OCI-LY1 (cell line): ENCODE measurements around the gene MEA1.

ENCODE experiments used
- H2AFZ ChIP-seq: fragments of 200-600 bp; sonication (generic), shearing (Covaris generic); 2 replicates; pipeline ENCODE4 v1.6.0; 2014; ENCODE audit warnings: antibody characterized with exemption, mild to moderate bottlenecking, low read length
- H3F3A ChIP-seq: fragments of 200-600 bp; sonication (generic), shearing (Covaris generic); 2 replicates; pipeline ENCODE4 v1.6.0; 2014; ENCODE audit warnings: mild to moderate bottlenecking, antibody characterized with exemption, low read length, moderate library complexity; ENCODE audit not compliant: insufficient read depth
- H3K27ac ChIP-seq: fragments of 200-600 bp; sonication (generic); 2 replicates; pipeline ENCODE4 v1.5.1; 2014; ENCODE audit warnings: low read length, mixed run types, mild to moderate bottlenecking, low read depth; ENCODE audit not compliant: poor library complexity, severe bottlenecking
- H3K27me3 ChIP-seq: fragments of 200-600 bp; sonication (generic); 2 replicates; pipeline ENCODE4 v1.6.0; 2014; ENCODE audit warnings: antibody characterized with exemption, mild to moderate bottlenecking, low read length, moderate library complexity; ENCODE audit not compliant: insufficient read depth
- H3K36me3 ChIP-seq: fragments of 200-600 bp; sonication (generic); 2 replicates; pipeline ENCODE4 v1.6.1; 2014; ENCODE audit warnings: mild to moderate bottlenecking, antibody characterized with exemption, low read length, moderate library complexity, mixed read lengths; ENCODE audit not compliant: insufficient read depth
- H3K4me1 ChIP-seq: fragments of 200-600 bp; sonication (generic); 2 replicates; pipeline ENCODE4 v1.5.1; 2014; ENCODE audit warnings: mild to moderate bottlenecking, low read length, moderate library complexity; ENCODE audit not compliant: insufficient read depth, severe bottlenecking
- H3K4me2 ChIP-seq: fragments of 200-600 bp; sonication (generic), shearing (Covaris generic); 2 replicates; pipeline ENCODE4 v1.6.1; 2014; ENCODE audit warnings: low read length
- H3K4me3 ChIP-seq: fragments of 200-600 bp; sonication (generic); 2 replicates; pipeline ENCODE4 v1.5.1; 2014; ENCODE audit warnings: low read length, low read depth, mild to moderate bottlenecking, mixed read lengths; ENCODE audit not compliant: poor library complexity, severe bottlenecking
- H3K79me2 ChIP-seq: fragments of 200-600 bp; shearing (Covaris generic); 2 replicates; pipeline ENCODE4 v1.6.1; 2016; ENCODE audit warnings: mixed run types, low read length, mixed read lengths; ENCODE audit not compliant: insufficient read depth
- H3K9ac ChIP-seq: fragments of 200-600 bp; sonication (generic), shearing (Covaris generic); 2 replicates; pipeline ENCODE4 v1.6.1; 2014; ENCODE audit warnings: mild to moderate bottlenecking, low read length, mixed read lengths
- H3K9me2 ChIP-seq: fragments of 200-600 bp; sonication (generic), shearing (Covaris generic); 2 replicates; pipeline ENCODE4 v1.6.1; 2014; ENCODE audit warnings: low read depth, mild to moderate bottlenecking, low read length, mixed read lengths
- H3K9me3 ChIP-seq: fragments of 200-600 bp; shearing (Covaris generic); 2 replicates; pipeline ENCODE4 v1.6.1; 2014; ENCODE audit warnings: low read length, mixed read lengths
- H4K20me1 ChIP-seq: fragments of 200-600 bp; sonication (generic), shearing (Covaris generic); 2 replicates; pipeline ENCODE4 v1.6.0; 2016; ENCODE audit warnings: mild to moderate bottlenecking, low read length; ENCODE audit not compliant: insufficient read depth
- EZH2 ChIP-seq: fragments of 200-600 bp; sonication (generic), shearing (Covaris generic); IDR thresholded peaks from 2 replicates; pipeline ENCODE4 v1.8.0; 2017; ENCODE audit warnings: borderline replicate concordance, mixed run types, mild to moderate bottlenecking, antibody characterized with exemption, low read length, moderate library complexity, mixed read lengths
- TF ChIP-seq, protein P1 (sequence below): fragments of 200-600 bp; sonication (generic), shearing (Covaris generic); IDR thresholded peaks from 2 replicates; pipeline ENCODE4 v1.5.1; 2017; ENCODE audit warnings: mild to moderate bottlenecking, antibody characterized with exemption, low read length, moderate library complexity, mixed read lengths

Gene MEA1

DNA sequence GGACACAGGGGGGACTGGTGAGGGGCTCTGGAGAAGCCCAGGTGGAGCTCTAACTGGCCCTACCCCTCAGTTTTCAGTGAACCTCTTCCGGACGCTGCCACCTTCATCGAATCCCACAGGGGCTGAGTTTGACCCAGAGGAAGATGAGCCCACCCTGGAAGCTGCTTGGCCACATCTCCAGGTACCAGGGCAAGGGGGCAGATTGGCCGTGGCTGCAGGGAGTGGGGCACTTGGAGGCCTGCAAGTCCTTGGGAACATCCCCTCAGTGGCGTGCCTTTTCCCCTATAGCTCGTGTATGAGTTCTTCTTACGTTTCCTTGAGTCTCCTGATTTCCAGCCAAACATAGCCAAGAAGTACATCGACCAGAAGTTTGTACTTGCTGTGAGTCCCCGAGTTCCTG, 6.6 kb downstream of the MEA1 start:
- Histone ChIP-seq H3K36me3 (peaks cover 62% of the 10 kb centered on the region), H2AFZ (no peak overlapping the region), H3F3A (no peaks in the 10 kb centered on the region), H3K4me2 (no peak overlapping the region), H4K20me1 (no peaks in the 10 kb centered on the region), H3K9me2 (no peaks in the 10 kb centered on the region), H3K4me3 (no peak overlapping the region), H3K79me2 (no peaks in the 10 kb centered on the region), H3K27ac (no peak overlapping the region), H3K4me1 (peaks cover under 1% of the 10 kb centered on the region), H3K9ac (no peak overlapping the region), H3K9me3 (no peaks in the 10 kb centered on the region), H3K27me3 (no peaks in the 10 kb centered on the region)
- TF ChIP-seq EZH2: no peak
- TF ChIP-seq, protein P1, sequence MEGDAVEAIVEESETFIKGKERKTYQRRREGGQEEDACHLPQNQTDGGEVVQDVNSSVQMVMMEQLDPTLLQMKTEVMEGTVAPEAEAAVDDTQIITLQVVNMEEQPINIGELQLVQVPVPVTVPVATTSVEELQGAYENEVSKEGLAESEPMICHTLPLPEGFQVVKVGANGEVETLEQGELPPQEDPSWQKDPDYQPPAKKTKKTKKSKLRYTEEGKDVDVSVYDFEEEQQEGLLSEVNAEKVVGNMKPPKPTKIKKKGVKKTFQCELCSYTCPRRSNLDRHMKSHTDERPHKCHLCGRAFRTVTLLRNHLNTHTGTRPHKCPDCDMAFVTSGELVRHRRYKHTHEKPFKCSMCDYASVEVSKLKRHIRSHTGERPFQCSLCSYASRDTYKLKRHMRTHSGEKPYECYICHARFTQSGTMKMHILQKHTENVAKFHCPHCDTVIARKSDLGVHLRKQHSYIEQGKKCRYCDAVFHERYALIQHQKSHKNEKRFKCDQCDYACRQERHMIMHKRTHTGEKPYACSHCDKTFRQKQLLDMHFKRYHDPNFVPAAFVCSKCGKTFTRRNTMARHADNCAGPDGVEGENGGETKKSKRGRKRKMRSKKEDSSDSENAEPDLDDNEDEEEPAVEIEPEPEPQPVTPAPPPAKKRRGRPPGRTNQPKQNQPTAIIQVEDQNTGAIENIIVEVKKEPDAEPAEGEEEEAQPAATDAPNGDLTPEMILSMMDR: no peak

DNA sequence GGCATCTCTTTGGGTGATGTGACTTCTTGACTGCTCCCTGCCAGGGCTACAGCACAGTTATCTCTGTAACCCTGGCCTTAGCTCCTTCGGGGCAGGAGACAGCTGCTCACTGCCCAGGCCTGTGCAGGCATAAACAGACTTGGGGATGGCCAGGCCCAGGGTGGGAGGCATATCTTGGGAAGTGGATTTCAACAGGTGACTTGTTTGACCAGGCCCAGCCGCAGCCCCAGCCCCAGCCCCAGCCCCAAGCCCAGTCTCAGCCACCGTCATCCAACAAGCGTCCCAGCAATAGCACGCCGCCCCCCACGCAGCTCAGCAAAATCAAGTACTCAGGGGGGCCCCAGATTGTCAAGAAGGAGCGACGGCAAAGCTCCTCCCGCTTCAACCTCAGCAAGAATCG, 7.5 kb downstream of the MEA1 start:
- no peak overlapping the region for H3K4me2 ChIP-seq
- H4K20me1 ChIP-seq: no peaks in the 10 kb centered on the region
- peaks cover 56% of the 10 kb centered on the region for H3K36me3 ChIP-seq
- TF ChIP-seq, protein P1: no peak
- no peak for TF ChIP-seq EZH2
- no peak overlapping the region for H3K9ac ChIP-seq
- no peaks in the 10 kb centered on the region for H3K4me1 ChIP-seq
- H3K9me3 ChIP-seq: no peaks in the 10 kb centered on the region
- H3K79me2 ChIP-seq: no peaks in the 10 kb centered on the region
- H2AFZ ChIP-seq: no peak overlapping the region
- H3K27me3 ChIP-seq: no peaks in the 10 kb centered on the region
- H3K27ac ChIP-seq: no peak overlapping the region
- no peak overlapping the region for H3K4me3 ChIP-seq
- H3K9me2 ChIP-seq: no peaks in the 10 kb centered on the region
- no peaks in the 10 kb centered on the region for H3F3A ChIP-seq

DNA sequence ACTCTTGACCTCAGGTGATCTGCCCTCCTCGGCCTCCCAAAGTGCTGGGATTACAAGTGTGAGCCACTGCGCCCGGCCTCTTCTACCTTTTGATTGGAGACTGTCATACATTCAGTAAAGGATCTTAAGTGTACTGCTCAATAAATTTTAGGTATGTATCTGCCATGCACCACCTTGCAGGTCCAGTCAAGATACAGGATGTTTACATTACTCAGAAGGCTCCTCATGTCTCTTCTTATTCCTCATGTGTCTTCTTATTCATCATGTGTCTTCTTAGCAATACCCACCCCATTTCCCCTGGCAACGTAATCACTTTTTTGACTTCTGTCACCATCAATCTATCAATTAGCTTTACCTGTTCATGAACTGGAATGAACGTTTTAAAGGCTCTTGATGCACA, 7.9 kb downstream of the MEA1 start:
- peaks cover 55% of the 10 kb centered on the region for H3K36me3 ChIP-seq
- H3K9me3 ChIP-seq: no peaks in the 10 kb centered on the region
- no peak overlapping the region for H3K27ac ChIP-seq
- no peak for TF ChIP-seq EZH2
- TF ChIP-seq, protein P1: no peak
- H3K4me2 ChIP-seq: no peak overlapping the region
- H2AFZ ChIP-seq: no peak overlapping the region
- no peaks in the 10 kb centered on the region for H3K27me3 ChIP-seq
- H3F3A ChIP-seq: no peaks in the 10 kb centered on the region
- H3K4me1 ChIP-seq: no peaks in the 10 kb centered on the region
- no peaks in the 10 kb centered on the region for H3K9me2 ChIP-seq
- no peaks in the 10 kb centered on the region for H4K20me1 ChIP-seq
- H3K4me3 ChIP-seq: no peak overlapping the region
- no peak overlapping the region for H3K9ac ChIP-seq
- H3K79me2 ChIP-seq: no peaks in the 10 kb centered on the region
